ENCODE data around the gene RACK1.
"Not testable (repeated sequence)": the region's sequence is repeated elsewhere in the genome, so short reads cannot be mapped to it uniquely, and the experiment has no call there.

RACK1 gene

DNA sequence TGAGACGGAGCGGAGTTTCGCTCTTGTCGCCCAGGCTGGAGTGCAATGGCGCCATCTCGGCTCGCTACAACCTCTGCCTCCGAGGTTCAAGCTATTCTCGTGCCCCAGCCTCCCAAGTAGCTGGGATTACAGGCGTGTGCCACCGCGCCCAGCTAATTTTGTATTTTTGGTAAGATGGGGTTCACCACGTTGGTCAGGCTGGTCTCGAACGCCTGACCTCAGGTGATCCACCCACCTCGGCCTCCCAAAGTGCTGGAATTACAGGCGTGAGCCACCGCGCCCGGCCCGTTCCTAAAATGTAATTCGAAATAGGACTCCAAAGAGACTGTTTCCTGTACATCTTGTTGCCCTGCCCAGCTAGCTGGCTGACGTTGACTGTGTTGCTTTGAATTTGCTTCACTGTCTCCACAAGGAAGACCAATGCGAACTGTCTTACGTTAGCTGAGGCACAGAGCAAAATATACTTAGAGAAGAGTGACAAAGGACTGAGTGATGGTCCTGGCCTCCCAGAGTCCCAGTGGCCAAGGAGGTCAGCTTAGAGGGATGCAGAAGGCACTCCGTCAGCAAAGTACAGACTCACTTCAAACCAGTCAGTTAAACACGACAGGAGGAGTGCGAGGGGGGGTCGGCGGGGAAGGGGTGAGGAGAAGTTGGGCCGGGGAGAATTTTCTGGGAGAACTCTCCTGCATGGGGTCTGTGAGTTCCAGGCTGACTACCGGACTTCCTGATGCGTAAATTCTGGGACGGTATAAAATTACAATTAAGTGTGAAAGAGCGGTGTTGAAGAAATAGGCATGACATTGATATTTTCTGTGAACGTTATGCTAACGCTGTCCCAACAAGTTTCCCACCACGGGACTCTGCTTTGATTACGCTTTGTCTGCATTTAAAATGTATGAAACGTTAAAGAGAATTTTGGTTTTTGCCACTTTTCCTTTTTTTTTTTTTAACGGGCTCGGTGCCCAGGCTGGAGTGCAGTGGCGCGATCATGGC is 27.4 kb downstream of the RACK1 start:
- DNase-seq (ENCODE audit: low read depth) = no peak

GRCh38 chr5:181214249-181214648 is 29.5 kb downstream of the RACK1 start:
- DNase-seq (ENCODE audit: low read depth) = not testable (repeated sequence)

GRCh38 chr5:181212934-181213333 is 30.8 kb downstream of the RACK1 start:
- DNase-seq (ENCODE audit: low read depth) = no peak

- DNase-seq (ENCODE audit: low read depth) = no peak
Measured at GRCh38 chr5:181212080-181212479, 31.6 kb downstream of the RACK1 start.

- DNase-seq (ENCODE audit: low read depth) = no peak
Measured at GRCh38 chr5:181211208-181211607, 32.5 kb downstream of the RACK1 start.

DNA sequence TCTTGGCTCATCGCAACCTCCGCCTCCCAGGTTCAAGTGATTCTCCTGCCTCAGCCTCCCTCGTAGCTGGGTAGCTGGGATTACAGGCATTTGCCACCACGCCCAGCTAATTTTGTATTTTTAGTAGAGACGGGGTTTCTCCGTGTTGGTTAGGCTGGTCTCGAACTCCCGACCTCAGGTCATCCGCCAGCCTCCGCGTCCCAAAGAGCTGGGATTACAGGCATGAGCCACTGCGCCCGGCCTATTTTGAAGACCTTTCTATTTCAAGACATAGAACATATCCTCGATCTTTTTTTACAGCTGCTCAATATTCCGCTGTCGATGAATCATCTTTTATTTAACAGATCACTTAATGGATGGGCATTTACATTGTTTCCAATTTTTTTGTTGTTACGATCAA is 33.0 kb downstream of the RACK1 start:
- not testable (repeated sequence) for DNase-seq (ENCODE audit: low read depth)

- DNase-seq (ENCODE audit: low read depth) = not testable (repeated sequence)
Measured at GRCh38 chr5:181210148-181210547, 33.6 kb downstream of the RACK1 start.

GRCh38 chr5:181209006-181209405 is 34.7 kb downstream of the RACK1 start:
- not testable (repeated sequence) for DNase-seq (ENCODE audit: low read depth)

DNA sequence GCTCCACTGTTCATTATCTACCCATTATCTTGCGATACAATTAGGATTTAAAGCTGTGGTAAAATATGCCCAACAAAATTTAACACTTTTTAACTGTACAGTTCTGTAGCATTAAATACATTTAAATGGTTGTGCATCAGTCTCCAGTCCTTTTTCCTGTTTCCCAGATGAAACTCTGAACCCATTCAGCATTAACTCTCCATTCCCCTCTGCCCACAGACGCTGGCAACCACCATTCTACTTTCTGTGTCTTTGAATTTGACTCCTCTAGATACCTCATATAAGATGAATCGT is 35.8 kb downstream of the RACK1 start:
- no peak for DNase-seq (ENCODE audit: low read depth)

- no peak for DNase-seq (ENCODE audit: low read depth)
Measured at GRCh38 chr5:181207214-181207959, 36.3 kb downstream of the RACK1 start.

DNA sequence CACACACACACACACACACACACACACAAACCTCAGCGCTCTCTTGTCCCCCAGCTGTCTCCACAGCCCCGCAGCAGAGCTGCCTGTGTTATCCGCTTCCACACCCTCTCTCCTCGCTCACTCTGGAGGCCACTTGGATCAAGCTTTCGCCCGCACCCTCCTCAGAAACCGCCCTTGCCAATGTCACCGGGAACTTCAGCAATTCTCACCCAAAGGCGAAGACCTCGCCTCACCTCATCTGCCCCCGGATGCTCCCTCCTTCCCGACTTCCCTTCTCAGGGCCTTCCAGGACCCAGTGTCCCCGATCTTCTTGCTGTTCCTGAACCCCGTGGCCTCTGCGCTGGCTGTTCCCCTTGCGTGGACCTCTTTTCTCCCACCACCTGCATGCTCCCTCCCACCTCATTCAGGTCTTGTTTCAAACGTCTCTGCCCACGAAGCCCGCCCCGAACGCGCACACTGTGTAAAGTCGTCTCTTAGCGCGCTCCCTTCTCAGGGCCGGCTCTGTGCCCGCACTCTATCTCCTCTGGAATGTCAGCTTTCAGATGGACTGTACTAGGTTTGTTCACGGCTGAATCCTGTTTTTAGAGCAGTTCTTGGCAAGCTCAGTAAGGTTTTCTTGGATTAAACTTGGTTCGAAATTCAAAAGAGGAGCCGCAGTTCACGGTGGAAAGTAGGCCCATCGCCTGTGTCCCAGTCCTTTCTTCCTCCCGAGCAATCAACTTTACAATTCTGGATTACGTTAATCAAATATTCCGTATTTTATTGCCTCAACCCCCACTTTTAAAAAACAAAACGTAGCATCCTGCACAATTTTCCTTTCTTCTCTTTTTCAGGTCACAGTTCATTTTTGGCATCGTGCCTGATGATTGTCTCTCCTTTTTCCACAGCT is 37.7 kb downstream of the RACK1 start:
- no peak for DNase-seq (ENCODE audit: low read depth)

DNA sequence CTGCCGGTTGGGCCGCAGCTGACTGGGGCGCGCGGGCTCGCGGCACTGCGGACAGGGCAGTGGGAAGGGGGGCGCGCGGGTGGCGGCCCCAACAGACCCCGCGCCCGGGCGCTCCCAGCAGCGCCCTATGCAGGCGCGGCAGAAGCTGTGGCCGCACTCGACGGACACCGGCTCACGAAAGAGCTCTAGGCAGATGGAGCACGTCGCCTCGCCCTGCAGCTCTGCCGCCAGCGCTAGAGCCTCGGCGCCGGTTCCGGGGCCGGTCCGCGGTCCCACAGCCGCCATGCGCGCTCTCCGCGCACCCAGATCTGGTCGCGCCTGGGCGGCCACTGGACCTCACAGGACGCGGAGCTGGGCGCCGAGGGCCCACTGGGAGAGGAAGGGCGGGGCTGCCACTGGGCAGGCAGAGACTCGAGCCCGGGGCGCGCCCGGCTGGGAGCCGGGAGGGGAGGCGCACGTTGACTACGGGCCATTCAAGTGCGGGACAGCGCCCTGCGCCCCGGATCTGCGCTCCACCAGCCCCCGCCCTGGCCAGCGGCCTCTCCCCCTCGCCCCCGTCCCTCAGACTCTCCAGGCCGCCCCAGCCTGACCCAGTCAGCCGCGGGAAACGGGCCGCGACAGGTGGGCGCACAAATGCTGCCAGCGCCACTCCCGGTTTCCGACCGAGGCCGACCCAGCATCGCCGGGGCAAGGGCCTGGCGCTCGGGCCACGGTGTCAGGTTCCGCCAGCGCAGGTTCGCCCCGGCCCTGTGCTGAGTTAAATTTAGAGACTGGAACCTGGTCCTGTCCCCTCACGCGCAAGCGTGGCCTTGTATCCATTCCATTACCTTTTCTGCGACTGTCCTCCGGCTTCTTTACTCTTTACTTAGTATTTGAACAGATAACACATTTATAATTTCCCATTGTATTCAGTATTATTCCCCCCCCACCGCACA is 38.6 kb downstream of the RACK1 start, which contains the start of gene TRIM7:
TRIM7 (minus strand) TSS at position 371 of the 935 bp plus-strand sequence; CDS start at position 285, 86 bp downstream.
- no peak for DNase-seq (ENCODE audit: low read depth)

DNA sequence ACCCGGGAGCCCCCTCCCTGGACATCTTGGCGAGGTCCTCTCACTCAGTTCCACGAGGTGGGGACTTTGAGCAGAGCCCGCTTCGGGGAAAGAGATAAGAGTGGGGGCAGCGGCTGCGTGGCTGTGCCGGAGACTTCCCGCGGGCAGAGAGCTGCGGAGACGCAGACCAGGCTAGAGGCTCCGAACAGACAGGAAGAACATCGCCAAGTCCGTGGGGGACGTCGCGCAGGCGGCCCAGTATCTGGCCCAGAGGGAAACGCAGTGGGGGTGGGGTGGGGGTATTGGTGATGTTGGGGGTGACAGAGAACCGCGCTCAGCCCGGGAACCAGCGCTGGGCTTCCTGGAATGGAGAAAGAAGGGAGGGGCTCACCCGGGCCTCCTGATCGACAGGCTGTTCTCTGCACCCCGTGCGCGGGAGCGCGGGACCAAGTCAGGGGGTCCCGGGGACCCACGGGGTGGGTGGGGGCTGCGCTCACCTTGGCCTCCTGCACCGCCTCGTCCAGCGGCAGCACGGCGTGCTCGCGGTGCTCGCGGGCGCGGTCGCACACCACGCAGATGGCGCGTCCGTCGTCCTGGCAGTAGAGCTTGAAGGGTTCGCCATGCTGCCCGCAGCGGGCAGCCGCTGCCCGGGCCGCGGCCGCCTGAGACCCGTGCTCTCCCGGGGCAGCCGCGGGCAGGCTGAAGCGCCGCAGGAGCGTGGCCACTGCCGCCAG is 39.4 kb downstream of the RACK1 start:
- DNase-seq (ENCODE audit: low read depth) = no peak

DNA sequence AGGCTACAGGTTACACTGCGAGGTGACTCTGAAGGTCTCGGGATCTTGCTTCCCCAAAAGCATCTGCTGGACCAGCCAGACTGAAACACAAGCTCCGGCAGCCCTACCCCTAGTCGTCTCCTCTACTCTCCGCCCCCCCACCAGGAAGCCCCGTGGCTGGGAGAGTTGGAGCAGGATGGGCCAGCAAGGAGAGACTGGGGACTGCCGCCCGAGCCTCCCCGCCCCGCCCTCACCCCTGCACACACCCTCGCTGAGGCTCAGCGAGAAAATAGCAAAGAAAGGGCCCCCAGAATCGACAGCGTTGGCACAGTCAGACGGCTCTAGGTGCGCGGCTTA is 40.0 kb downstream of the RACK1 start:
- no peak for DNase-seq (ENCODE audit: low read depth)

- DNase-seq (ENCODE audit: low read depth) = no peak
Measured at GRCh38 chr5:181203093-181203711, 40.5 kb downstream of the RACK1 start.

DNA sequence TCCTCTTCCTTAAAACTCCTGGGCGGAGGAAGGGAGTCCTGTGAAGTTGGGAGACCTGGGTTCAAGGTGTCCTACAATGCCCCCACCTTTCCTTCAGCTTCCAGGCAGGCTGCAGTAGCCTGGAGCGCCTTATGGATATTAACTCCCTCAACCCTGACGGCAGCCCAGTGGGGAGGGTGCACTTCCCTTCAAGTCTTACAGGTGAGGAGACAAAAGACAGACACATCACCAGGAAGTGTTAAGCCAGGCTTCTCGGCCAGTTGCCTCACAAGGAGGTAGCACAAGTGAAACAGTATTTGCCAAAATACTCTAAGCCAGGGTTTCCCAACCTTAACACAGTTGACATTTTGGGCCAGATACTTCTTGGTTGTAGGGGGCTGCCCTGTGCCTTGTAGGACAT is 42.9 kb downstream of the RACK1 start:
- DNase-seq (ENCODE audit: low read depth) = no peak

- no peak for DNase-seq (ENCODE audit: low read depth)
Measured at GRCh38 chr5:181199881-181200638, 43.6 kb downstream of the RACK1 start.

GRCh38 chr5:181198905-181199519 is 44.7 kb downstream of the RACK1 start:
- no peak for DNase-seq (ENCODE audit: low read depth)
